Adrenal gland (tissue), 12 donors: ENCODE data around the gene PLEKHA6. TPM values are rescaled to one million over a fixed set of nuclear protein-coding genes. Genes with fewer than 3 reads are reported as not detected.
A peak's percentile ranks its signal among the peaks of the same experiment; 100 is the strongest.

Experiments used
- DNase-seq, 7 donors: peaks; one replicate each; pipeline ENCODE4 v3.0.0-alpha.2; 2019 to 2020
- H3K27ac ChIP-seq, 5 donors: fragments of 200-600 bp; sonication (generic) in 4 of 5; 1 replicate in 3 of 5; 2 replicates in 2 of 5; pipeline versions ENCODE4 v1.5.1 to v1.8.0; 2016 to 2020; ENCODE audit warnings: mild to moderate bottlenecking in 1 of 5
- H3K27me3 ChIP-seq: fragments of 200-600 bp; 2 replicates; pipeline ENCODE4 v1.8.0; 2021
- H3K36me3 ChIP-seq, 2 donors: fragments of 200-600 bp; replicated peaks in 1 of 2; 1 replicate in 1 of 2; 2 replicates in 1 of 2; pipeline versions ENCODE4 v1.5.1 to v1.8.0; 2018 to 2022
- H3K4me1 ChIP-seq, 2 donors: fragments of 200-600 bp; replicated peaks in 1 of 2; 1 replicate in 1 of 2; 2 replicates in 1 of 2; pipeline versions ENCODE4 v1.5.1 to v1.8.0; 2018 to 2021
- H3K4me3 ChIP-seq, 4 donors: fragments of 200-600 bp; sonication (generic) in 3 of 4; one replicate each; pipeline ENCODE4 v1.5.1; 2016 to 2018
- H3K9me3 ChIP-seq, 3 donors: fragments of 200-600 bp; sonication (generic) in 1 of 3; replicated peaks in 1 of 3; 1 replicate in 2 of 3; 2 replicates in 1 of 3; pipeline versions ENCODE4 v1.5.1 to v1.8.0; 2016 to 2021
- CTCF ChIP-seq, 6 experiments: fragments of 450-650 bp in 4 of 6; fragments of 200-600 bp in 2 of 6; sonication (generic) in 1 of 6; IDR thresholded peaks; 1 replicate in 5 of 6; 2 replicates in 1 of 6; pipeline versions ENCODE4 v1.5.1 to v1.8.0; 2016 to 2021; ENCODE audit warnings: antibody characterized with exemption in 6 of 6, mild to moderate bottlenecking in 2 of 6, moderate library complexity in 1 of 6
- POLR2A ChIP-seq, 2 donors: fragments of 450-650 bp; IDR thresholded peaks; one replicate each; pipeline ENCODE4 v1.6.1; 2017; ENCODE audit warnings: antibody characterized with exemption in 2 of 2, mild to moderate bottlenecking in 2 of 2, moderate library complexity in 1 of 2
- WGBS, 4 donors: extraction: QIAGEN DNeasy Blood & Tissue Kit in 2 of 4; methylation state at CpG; one replicate each; pipeline versions ENCODE4 v1.1.5 to v1.1.7; 2013 to 2017; 5-methylcytosine and 5-hydroxymethylcytosine counted together
- intact Hi-C, 2 donors: fragments of 100-400 bp; cut with DNase I; formaldehyde crosslinking; loops; one replicate each; pipeline versions ENCODE4 v1.14.1 to v1.15.0; 2022 to 2023
- polyA plus RNA-seq, 3 donors: library from polyadenylated mRNA; stranded (reverse); fragments of 200-250 nt in 2 of 3; fragments of 350-450 nt in 1 of 3; fragmentation: Illumina TruSeq in 1 of 3; extraction: RNeasy Lipid Tissue Mini Kit (QIAGEN cat#74804) in 1 of 3; gene quantifications; one replicate each; pipeline ENCODE4 v1.2.3, GENCODE V29; 2013 to 2014
- total RNA-seq, 9 donors: library from RNA; depleted of rRNA in 4 of 9; stranded (reverse); fragments of >200 nt in 4 of 9; fragments of 120-200 nt in 1 of 9; fragmentation: NEBNext Ultra II Directional in 1 of 9; extraction: Animal tissue kit (Norgen Biotek cat#: 25700) in 1 of 9; gene quantifications; one replicate each; pipeline versions ENCODE4 v1.1.0 to v1.2.4, GENCODE V29; 2013 to 2023
- donor health status: healthy with polysubstance abuse.
- donor health status: Bipolar disorder and iron deficiency.
- donor health status: DM: yes; HTN: yes; CAD: no.
- donor health status: DM: no; HTN: no; CAD: no.
- donor health status: DM: no; HTN: no; CAD: no.
- donor health status: DM: yes; HTN: yes; CAD: no.

PLEKHA6 gene
- total and polyA plus RNA-seq, 12 donors, result 2.2 to 13.8 (median 5.1) TPM

GRCh38 chr1:204353213-204353910 is 6.4 kb downstream of the PLEKHA6 start:
- intact Hi-C loops, result no loop called here
- H3K4me3 ChIP-seq, result no peak overlapping the region
- H3K4me1 ChIP-seq, result peaks cover 0 to 19% of the 10 kb centered on the region in 2 donors
- H3K27ac ChIP-seq, result no peak overlapping the region
- no peaks in the 10 kb centered on the region for H3K9me3 ChIP-seq
- no peaks in the 10 kb centered on the region for H3K27me3 ChIP-seq
- WGBS, 4 donors, result 78 to 95% (median 93%) methylated on average over 5 of the region's 5 CpGs
- no peak for DNase-seq
- H3K36me3 ChIP-seq, result no peaks in the 10 kb centered on the region
- TF ChIP-seq POLR2A (IDR thresholded peaks at IDR 0.05), result no peak
- TF ChIP-seq CTCF (IDR thresholded peaks at IDR 0.05), result no peak

- no peaks in the 10 kb centered on the region for H3K9me3 ChIP-seq
- peaks cover 0 to 19% of the 10 kb centered on the region in 2 donors for H3K4me1 ChIP-seq
- no peak overlapping the region for H3K4me3 ChIP-seq
- peak overlapping the region in 1 of 5 donors; percentile 27 for H3K27ac ChIP-seq
- whole genome bisulfite sequencing, 4 donors, result 19 to 36% (median 25%) methylated on average over 13 to 20 of the region's 20 CpGs
- TF ChIP-seq POLR2A (IDR thresholded peaks at IDR 0.05) (no peak), CTCF (IDR thresholded peaks at IDR 0.05) (no peak)
- DNase-seq, result peak; percentile 74 to 93 (median 76)
- no peaks in the 10 kb centered on the region for H3K27me3 ChIP-seq
- intact Hi-C loops, result no loop called here
- H3K36me3 ChIP-seq, result no peaks in the 10 kb centered on the region
Observed at GRCh38 chr1:204350857-204351573, 8.7 kb downstream of the PLEKHA6 start.

- no peaks in the 10 kb centered on the region for H3K9me3 ChIP-seq
- H3K4me3 ChIP-seq, result no peak overlapping the region
- 71 to 80% (median 74%) methylated on average over 6 of the region's 6 CpGs for WGBS, 4 donors
- intact Hi-C loops, result no loop called here
- no peaks in the 10 kb centered on the region for H3K36me3 ChIP-seq
- peak overlapping the region in 1 of 5 donors; percentile 30 for H3K27ac ChIP-seq
- no peaks in the 10 kb centered on the region for H3K27me3 ChIP-seq
- DNase-seq, result no peak
- peaks cover 0 to 19% of the 10 kb centered on the region in 2 donors for H3K4me1 ChIP-seq
- TF ChIP-seq CTCF (IDR thresholded peaks at IDR 0.05) (no peak), POLR2A (IDR thresholded peaks at IDR 0.05) (no peak)
Observed at GRCh38 chr1:204350312-204350711, 9.4 kb downstream of the PLEKHA6 start.

- H3K4me3 ChIP-seq, result no peak overlapping the region
- WGBS, 4 donors, result 74 to 89% (median 80%) methylated on average over 6 to 7 of the region's 7 CpGs
- intact Hi-C loops, result no loop called here
- no peaks in the 10 kb centered on the region for H3K27me3 ChIP-seq
- H3K9me3 ChIP-seq, result no peaks in the 10 kb centered on the region
- no peak for DNase-seq
- H3K4me1 ChIP-seq, result peaks cover 0 to 19% of the 10 kb centered on the region in 2 donors
- no peak overlapping the region for H3K27ac ChIP-seq
- TF ChIP-seq CTCF (IDR thresholded peaks at IDR 0.05), result no peak
- no peak for TF ChIP-seq POLR2A (IDR thresholded peaks at IDR 0.05)
- no peaks in the 10 kb centered on the region for H3K36me3 ChIP-seq
Observed at GRCh38 chr1:204349602-204350001, 10.1 kb downstream of the PLEKHA6 start.
